Measurements from ENCODE around the gene SLC47A1.

GRCh38 chr17:19502517-19502916, 31.1 kb upstream of the SLC47A1 start:
- TF ChIP-seq CTCF (IDR thresholded peaks at IDR 0.05): no peak
- no peak for TF ChIP-seq EZH2 (IDR thresholded peaks at IDR 0.05; ENCODE audit: borderline replicate concordance, insufficient read depth, low read depth, low read length, poor library complexity, severe bottlenecking)
